Suprapubic skin (tissue), 4 donors: ENCODE measurements around the gene SYCE3. TPM values are rescaled to one million over a fixed set of nuclear protein-coding genes. Genes with fewer than 3 reads are reported as not detected.

Experiments used
- DNase-seq, 2 donors: peaks; one replicate each; pipeline ENCODE4 v3.0.0-alpha.2; 2019; ENCODE audit warnings: low spot score in 2 of 2
- H3K27ac ChIP-seq: fragments of 200-600 bp; sonication (generic); one replicate; pipeline ENCODE4 v1.5.1; 2019
- H3K27me3 ChIP-seq: fragments of 200-600 bp; sonication (generic); one replicate; pipeline ENCODE4 v1.5.1; 2019
- H3K36me3 ChIP-seq: fragments of 200-600 bp; sonication (generic); one replicate; pipeline ENCODE4 v1.5.1; 2019
- H3K4me1 ChIP-seq: fragments of 200-600 bp; sonication (generic); one replicate; pipeline ENCODE4 v1.5.1; 2019
- H3K4me3 ChIP-seq: fragments of 200-600 bp; sonication (generic); one replicate; pipeline ENCODE4 v1.5.1; 2019; ENCODE audit warnings: mild to moderate bottlenecking
- H3K9me3 ChIP-seq: fragments of 200-600 bp; sonication (generic); one replicate; pipeline ENCODE4 v1.5.1; 2019
- CTCF ChIP-seq, 2 donors: fragments of 200-600 bp in 1 of 2; fragments of 450-650 bp in 1 of 2; sonication (generic) in 1 of 2; IDR thresholded peaks; one replicate each; pipeline ENCODE4 v1.5.1; 2016 to 2019; ENCODE audit warnings: antibody characterized with exemption in 2 of 2, mild to moderate bottlenecking in 1 of 2, moderate library complexity in 1 of 2
- EP300 ChIP-seq: sonication (generic); formaldehyde crosslinking; IDR thresholded peaks from one replicate; pipeline ENCODE4 v1.6.1; 2017; ENCODE audit warnings: antibody characterized with exemption
- POLR2A ChIP-seq, 2 donors: fragments of 450-650 bp; IDR thresholded peaks; one replicate each; pipeline ENCODE4 v1.6.1; 2017; ENCODE audit warnings: antibody characterized with exemption in 2 of 2, mild to moderate bottlenecking in 2 of 2, moderate library complexity in 2 of 2
- POLR2AphosphoS5 ChIP-seq, 3 donors: sonication (generic); formaldehyde crosslinking; IDR thresholded peaks; one replicate each; pipeline ENCODE4 v1.6.1; 2017; ENCODE audit warnings: antibody characterized with exemption in 3 of 3
- WGBS: methylation state at CpG from one replicate; pipeline ENCODE4 v1.1.5; 2018; 5-methylcytosine and 5-hydroxymethylcytosine counted together
- total RNA-seq, 4 donors: library from RNA; depleted of rRNA; stranded (reverse); fragments of >200 nt; gene quantifications; one replicate each; pipeline ENCODE4 v1.1.0, GENCODE V29; 2016

The SYCE3 gene
- total RNA-seq, 4 donors from 2014 or later: not detected

GRCh38 chr22:50577697-50577986 is 14.9 kb upstream of the SYCE3 start:
- WGBS: 72% methylated on average over 7 of the region's 23 CpGs

GRCh38 chr22:50576806-50577696 is 14.3 kb upstream of the SYCE3 start:
- peaks cover 23% of the 10 kb centered on the region for H3K4me1 ChIP-seq
- no peak for TF ChIP-seq CTCF (IDR thresholded peaks at IDR 0.05)
- no peak for TF ChIP-seq POLR2AphosphoS5 (IDR thresholded peaks at IDR 0.05)
- TF ChIP-seq POLR2A (IDR thresholded peaks at IDR 0.05): no peak
- no peak for TF ChIP-seq EP300
- H3K4me3 ChIP-seq: no peak overlapping the region
- no peaks in the 10 kb centered on the region for H3K9me3 ChIP-seq
- no peak overlapping the region for H3K27ac ChIP-seq
- 86% methylated on average over 13 of the region's 18 CpGs for WGBS
- peak in 1 of 2 donors; percentile 51 for DNase-seq
- H3K36me3 ChIP-seq: peaks cover 14% of the 10 kb centered on the region
- no peaks in the 10 kb centered on the region for H3K27me3 ChIP-seq

More at GRCh38 chr22:50577697-50577986, 14.9 kb upstream of the SYCE3 start:
- no peaks in the 10 kb centered on the region for H3K27me3 ChIP-seq
- H3K9me3 ChIP-seq: no peaks in the 10 kb centered on the region
- no peak overlapping the region for H3K27ac ChIP-seq
- DNase-seq: peak in 1 of 2 donors; percentile 51
- peaks cover 26% of the 10 kb centered on the region for H3K4me1 ChIP-seq
- TF ChIP-seq CTCF (IDR thresholded peaks at IDR 0.05) (no peak), EP300 (no peak), POLR2AphosphoS5 (IDR thresholded peaks at IDR 0.05) (no peak), POLR2A (IDR thresholded peaks at IDR 0.05) (no peak)
- H3K36me3 ChIP-seq: peaks cover 14% of the 10 kb centered on the region
- H3K4me3 ChIP-seq: no peak overlapping the region

DNA sequence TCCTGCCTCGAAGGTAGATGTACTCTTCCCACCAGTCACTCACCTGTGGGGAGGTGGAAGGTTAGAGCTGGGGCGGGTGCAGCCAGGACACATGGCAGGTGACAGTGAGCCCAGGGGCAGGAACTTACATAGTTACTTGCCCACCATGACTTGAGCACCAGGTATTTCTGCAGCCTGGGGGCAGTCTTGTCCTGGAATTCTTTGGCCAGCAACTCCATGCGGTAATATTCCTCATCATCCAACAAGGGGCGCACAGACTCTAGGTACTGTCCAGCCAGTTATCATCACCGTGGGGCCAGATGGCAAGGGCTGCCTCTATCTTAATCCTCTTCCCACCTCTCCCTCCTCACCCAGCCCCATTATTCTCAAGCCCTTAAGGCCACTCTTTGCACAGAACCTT is 13.4 kb upstream of the SYCE3 start:
- WGBS: 67% methylated on average over 5 of the region's 5 CpGs
- no peak overlapping the region for H3K4me3 ChIP-seq

DNA sequence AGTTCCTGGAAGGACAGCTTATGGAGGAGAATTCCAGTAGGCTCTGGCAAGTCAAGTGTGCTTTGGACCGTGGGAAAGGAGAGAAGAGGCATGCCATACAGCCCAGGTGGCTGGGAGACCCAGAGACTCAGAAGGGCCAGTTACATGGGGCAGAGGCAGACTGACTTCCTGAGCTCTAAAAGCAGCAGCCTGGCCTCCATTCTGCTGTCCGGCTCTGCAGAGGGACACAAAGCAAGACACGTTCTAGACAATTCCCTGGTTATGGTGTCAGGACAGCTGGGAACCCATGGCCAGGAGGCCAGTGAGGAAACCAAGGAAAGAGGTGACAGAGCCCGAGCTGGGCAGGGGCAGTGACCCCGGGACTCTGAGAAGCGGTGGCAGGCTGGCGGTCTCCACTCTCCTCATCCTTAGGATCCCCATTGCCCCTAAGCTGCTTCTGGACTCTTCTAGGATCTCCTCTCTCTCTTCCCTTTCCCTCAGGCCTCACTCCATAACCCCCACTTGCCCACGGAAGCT is 12.8 kb upstream of the SYCE3 start:
- peak in 1 of 2 donors; percentile 33 for DNase-seq
- TF ChIP-seq EP300 (no peak), POLR2A (IDR thresholded peaks at IDR 0.05) (no peak), POLR2AphosphoS5 (IDR thresholded peaks at IDR 0.05) (no peak), CTCF (IDR thresholded peaks at IDR 0.05) (no peak)
- no peaks in the 10 kb centered on the region for H3K27me3 ChIP-seq
- no peak overlapping the region for H3K27ac ChIP-seq
- H3K4me1 ChIP-seq: peaks cover 14% of the 10 kb centered on the region
- no peak overlapping the region for H3K4me3 ChIP-seq
- H3K36me3 ChIP-seq: peaks cover 28% of the 10 kb centered on the region
- 87% methylated on average over 8 of the region's 8 CpGs for WGBS
- no peaks in the 10 kb centered on the region for H3K9me3 ChIP-seq

More for the DNA sequence above, 13.4 kb upstream of the SYCE3 start:
- peaks cover 14% of the 10 kb centered on the region for H3K4me1 ChIP-seq
- TF ChIP-seq POLR2AphosphoS5 (IDR thresholded peaks at IDR 0.05): no peak
- TF ChIP-seq EP300: no peak
- TF ChIP-seq POLR2A (IDR thresholded peaks at IDR 0.05): no peak
- no peak for TF ChIP-seq CTCF (IDR thresholded peaks at IDR 0.05)
- H3K27me3 ChIP-seq: no peaks in the 10 kb centered on the region
- H3K36me3 ChIP-seq: peaks cover 23% of the 10 kb centered on the region
- no peak overlapping the region for H3K27ac ChIP-seq
- DNase-seq: peak in 1 of 2 donors; percentile 48
- H3K9me3 ChIP-seq: no peaks in the 10 kb centered on the region

DNA sequence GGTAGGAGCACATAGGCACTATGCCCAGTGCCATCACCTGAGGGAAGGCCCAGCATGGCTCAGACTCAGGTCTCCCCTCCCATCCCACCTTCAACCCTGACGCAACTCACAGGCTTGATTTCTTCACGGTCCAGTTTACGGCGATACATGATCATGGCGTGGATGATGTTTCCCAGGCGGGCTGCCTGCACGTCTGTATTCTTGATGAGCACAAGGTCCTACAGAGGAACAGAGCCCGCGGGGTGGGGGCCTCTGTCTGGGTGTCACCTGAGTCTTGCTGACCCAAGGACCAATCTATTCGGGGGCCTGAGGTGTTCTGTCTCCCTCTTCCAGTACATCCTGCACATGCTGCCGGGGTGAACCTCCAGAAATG is 11.7 kb upstream of the SYCE3 start:
- H3K4me3 ChIP-seq: no peak overlapping the region
- no peaks in the 10 kb centered on the region for H3K27me3 ChIP-seq
- DNase-seq: peak in 1 of 2 donors; percentile 55
- peaks cover 14% of the 10 kb centered on the region for H3K4me1 ChIP-seq
- no peak overlapping the region for H3K27ac ChIP-seq
- 91% methylated on average over 11 of the region's 11 CpGs for WGBS
- H3K36me3 ChIP-seq: peaks cover 33% of the 10 kb centered on the region
- TF ChIP-seq CTCF (IDR thresholded peaks at IDR 0.05) (no peak), POLR2A (IDR thresholded peaks at IDR 0.05) (no peak), EP300 (no peak), POLR2AphosphoS5 (IDR thresholded peaks at IDR 0.05) (no peak)
- H3K9me3 ChIP-seq: no peaks in the 10 kb centered on the region
